ENCODE results near the gene SMAP1. TPM values are rescaled to one million over a fixed set of nuclear protein-coding genes. Genes with fewer than 3 reads are reported as not detected.

SMAP1 gene
- total RNA-seq = 10 to 100 TPM; 24.8 to 31.5 TPM

- H3K36me3 Mint-ChIP-seq (ENCODE audit: low read depth) = peaks cover 7% of the 10 kb centered on the region
- ATAC-seq (peak; percentile 93), DNase-seq (peak; percentile 97)
- CTCF ChIA-PET = interaction anchor here (0.5 to 10.5 kb wide), 10 partner anchors 18 to 800 kb away, joined by 3 to 63 read pairs (median 4); partner anchors contain the start of genes FAM135A and SDHAF4
- no peaks in the 10 kb centered on the region for H3K9me3 Mint-ChIP-seq (ENCODE audit: low read depth)
- no peaks in the 10 kb centered on the region for H3K27me3 Mint-ChIP-seq
- H3K27ac Mint-ChIP-seq = peak within 1 kb of the TSS; percentile 94
- peaks cover 54% of the 10 kb centered on the region for H3K4me1 Mint-ChIP-seq
- POLR2A ChIA-PET = interaction anchor here (0.6 kb wide), 2 partner anchors 9 to 230 kb away, joined by 3 to 4 read pairs; no protein-coding TSS in a partner anchor
- H3K4me3 Mint-ChIP-seq = peak within 1 kb of the TSS; percentile 95
- intact Hi-C loops (cut with DNase I, micrococcal nuclease) = loop anchor here (1.0 to 10.0 kb wide), 9 partner anchors 17 to 873 kb away; partner anchors contain the start of genes FAM135A (in 2 of the 2), SDHAF4 (in 2 of the 2), LMBRD1 (in 1 of the 2) and OGFRL1 (in 1 of the 2)
These were observed at the start of gene SMAP1 for GRCh38 chr6:70667711-70668498. Gene SMAP1 (plus strand): TSS chr6:70667883. CDS start chr6:70668024, 141 bp downstream.

- intact Hi-C loops (cut with DNase I, micrococcal nuclease) = no loop called here
- H3K4me3 Mint-ChIP-seq = no peak overlapping the region
- DNase-seq = no peak
These were observed 46.9 kb upstream of the SMAP1 start for GRCh38 chr6:70620746-70621145.

GRCh38 chr6:70622461-70622860 lies 45.2 kb upstream of the SMAP1 start:
- intact Hi-C loops (cut with DNase I, micrococcal nuclease) = no loop called here
- ChIA-PET CTCF (no interaction called here), POLR2A (no interaction called here)
- Mint-ChIP-seq H3K4me1 (no peaks in the 10 kb centered on the region), H3K4me3 (no peak overlapping the region), H3K27me3 (no peaks in the 10 kb centered on the region), H3K9me3 (ENCODE audit: low read depth) (no peaks in the 10 kb centered on the region), H3K27ac (no peak overlapping the region), H3K36me3 (ENCODE audit: low read depth) (no peaks in the 10 kb centered on the region)
- DNase-seq (no peak), ATAC-seq (no peak)

More at GRCh38 chr6:70620746-70621145, 46.9 kb upstream of the SMAP1 start:
- no peak for ATAC-seq
- CTCF ChIA-PET = interaction anchor here (1.6 kb wide), 1 partner anchor 252 kb away, joined by 4 read pairs; no protein-coding TSS in a partner anchor
- H3K27ac Mint-ChIP-seq = no peak overlapping the region
- POLR2A ChIA-PET = no interaction called here
- no peaks in the 10 kb centered on the region for H3K27me3 Mint-ChIP-seq
- no peaks in the 10 kb centered on the region for H3K9me3 Mint-ChIP-seq (ENCODE audit: low read depth)
- no peaks in the 10 kb centered on the region for H3K4me1 Mint-ChIP-seq
- H3K36me3 Mint-ChIP-seq (ENCODE audit: low read depth) = no peaks in the 10 kb centered on the region

- Mint-ChIP-seq H3K27me3 (no peaks in the 10 kb centered on the region), H3K27ac (no peak overlapping the region), H3K4me1 (no peaks in the 10 kb centered on the region), H3K9me3 (ENCODE audit: low read depth) (no peaks in the 10 kb centered on the region), H3K36me3 (ENCODE audit: low read depth) (no peaks in the 10 kb centered on the region), H3K4me3 (no peak overlapping the region)
- DNase-seq (no peak), ATAC-seq (no peak)
- ChIA-PET POLR2A (no interaction called here), CTCF (no interaction called here)
- intact Hi-C loops (cut with DNase I, micrococcal nuclease) = no loop called here
These were observed 42.2 kb upstream of the SMAP1 start for GRCh38 chr6:70625436-70625835.

- intact Hi-C loops (cut with DNase I, micrococcal nuclease) = no loop called here
- ChIA-PET CTCF (no interaction called here), POLR2A (no interaction called here)
- DNase-seq = no peak
- no peaks in the 10 kb centered on the region for H3K36me3 Mint-ChIP-seq (ENCODE audit: low read depth)
- H3K4me3 Mint-ChIP-seq = no peak overlapping the region
- no peaks in the 10 kb centered on the region for H3K27me3 Mint-ChIP-seq
- H3K27ac Mint-ChIP-seq = no peak overlapping the region
- H3K9me3 Mint-ChIP-seq (ENCODE audit: low read depth) = no peaks in the 10 kb centered on the region
- ATAC-seq = no peak
- no peaks in the 10 kb centered on the region for H3K4me1 Mint-ChIP-seq
These were observed 40.0 kb upstream of the SMAP1 start for GRCh38 chr6:70627500-70628254.

GRCh38 chr6:70629929-70630328 lies 37.8 kb upstream of the SMAP1 start:
- no peak overlapping the region for H3K4me3 Mint-ChIP-seq
- DNase-seq = no peak
- no peaks in the 10 kb centered on the region for H3K4me1 Mint-ChIP-seq
- H3K27me3 Mint-ChIP-seq = no peaks in the 10 kb centered on the region
- ATAC-seq = no peak
- intact Hi-C loops (cut with DNase I, micrococcal nuclease) = no loop called here
- no peaks in the 10 kb centered on the region for H3K36me3 Mint-ChIP-seq (ENCODE audit: low read depth)
- ChIA-PET CTCF (interaction anchor here (1.5 to 1.6 kb wide), 2 partner anchors 57 to 233 kb away, joined by 4 read pairs; no protein-coding TSS in a partner anchor), POLR2A (no interaction called here)
- no peak overlapping the region for H3K27ac Mint-ChIP-seq
- H3K9me3 Mint-ChIP-seq (ENCODE audit: low read depth) = no peaks in the 10 kb centered on the region

GRCh38 chr6:70633870-70634269 lies 33.8 kb upstream of the SMAP1 start:
- DNase-seq (no peak), ATAC-seq (peak; percentile 49)
- Mint-ChIP-seq H3K27ac (no peak overlapping the region), H3K36me3 (ENCODE audit: low read depth) (no peaks in the 10 kb centered on the region), H3K4me1 (no peaks in the 10 kb centered on the region), H3K4me3 (no peak overlapping the region), H3K9me3 (ENCODE audit: low read depth) (no peaks in the 10 kb centered on the region), H3K27me3 (no peaks in the 10 kb centered on the region)
- ChIA-PET CTCF (no interaction called here), POLR2A (no interaction called here)
- intact Hi-C loops (cut with DNase I, micrococcal nuclease) = loop anchor here in 1 of 2 experiments (2.0 kb wide), 1 partner anchor 33 kb away; the partner anchor contains the start of gene SMAP1

- ChIA-PET CTCF (interaction anchor here (0.6 kb wide), 1 partner anchor 21 kb away, joined by 3 read pairs; no protein-coding TSS in a partner anchor), POLR2A (no interaction called here)
- Mint-ChIP-seq H3K9me3 (ENCODE audit: low read depth) (no peaks in the 10 kb centered on the region), H3K4me1 (no peaks in the 10 kb centered on the region), H3K4me3 (no peak overlapping the region), H3K36me3 (ENCODE audit: low read depth) (no peaks in the 10 kb centered on the region), H3K27me3 (no peaks in the 10 kb centered on the region), H3K27ac (no peak overlapping the region)
- DNase-seq (no peak), ATAC-seq (no peak)
- intact Hi-C loops (cut with DNase I, micrococcal nuclease) = no loop called here
These were observed 31.1 kb upstream of the SMAP1 start for GRCh38 chr6:70636596-70636995.

GRCh38 chr6:70638468-70638867 lies 29.2 kb upstream of the SMAP1 start:
- no peak for ATAC-seq
- Mint-ChIP-seq H3K36me3 (ENCODE audit: low read depth) (no peaks in the 10 kb centered on the region), H3K4me3 (no peak overlapping the region), H3K4me1 (no peaks in the 10 kb centered on the region), H3K27ac (no peak overlapping the region), H3K9me3 (ENCODE audit: low read depth) (no peaks in the 10 kb centered on the region), H3K27me3 (no peaks in the 10 kb centered on the region)
- intact Hi-C loops (cut with DNase I, micrococcal nuclease) = no loop called here
- no peak for DNase-seq
- POLR2A ChIA-PET = no interaction called here
- CTCF ChIA-PET = interaction anchor here (0.8 kb wide), 1 partner anchor 18 kb away, joined by 3 read pairs; no protein-coding TSS in a partner anchor

GRCh38 chr6:70651326-70651905 lies 16.3 kb upstream of the SMAP1 start:
- Mint-ChIP-seq H3K4me1 (peaks cover 22% of the 10 kb centered on the region), H3K27ac (peak overlapping the region; percentile 65), H3K9me3 (ENCODE audit: low read depth) (no peaks in the 10 kb centered on the region), H3K36me3 (ENCODE audit: low read depth) (no peaks in the 10 kb centered on the region), H3K4me3 (no peak overlapping the region), H3K27me3 (no peaks in the 10 kb centered on the region)
- peak; percentile 74 for DNase-seq
- POLR2A ChIA-PET = no interaction called here
- CTCF ChIA-PET = interaction anchor here (1.2 kb wide), 1 partner anchor 35 kb away, joined by 3 read pairs; no protein-coding TSS in a partner anchor
- ATAC-seq = peak; percentile 90
- intact Hi-C loops (cut with DNase I, micrococcal nuclease) = loop anchor here in 1 of 2 experiments (1.0 kb wide), 1 partner anchor 16 kb away; the partner anchor contains the start of gene SMAP1

- H3K27ac Mint-ChIP-seq = no peak overlapping the region
- H3K27me3 Mint-ChIP-seq = no peaks in the 10 kb centered on the region
- H3K36me3 Mint-ChIP-seq (ENCODE audit: low read depth) = no peaks in the 10 kb centered on the region
- peaks cover 22% of the 10 kb centered on the region for H3K4me1 Mint-ChIP-seq
- no peak overlapping the region for H3K4me3 Mint-ChIP-seq
- ATAC-seq (no peak), DNase-seq (no peak)
- intact Hi-C loops (cut with DNase I, micrococcal nuclease) = no loop called here
- no peaks in the 10 kb centered on the region for H3K9me3 Mint-ChIP-seq (ENCODE audit: low read depth)
- ChIA-PET POLR2A (no interaction called here), CTCF (interaction anchor here (1.6 kb wide), 1 partner anchor 8 kb away, joined by 4 read pairs; no protein-coding TSS in a partner anchor)
These were observed 15.5 kb upstream of the SMAP1 start for GRCh38 chr6:70652216-70652615.

All from activated CD4-positive, alpha-beta T cell treated with anti-CD3 and anti-CD28 coated beads for 36 hours (primary cell).